CD4-positive, CD25-positive, alpha-beta regulatory T cell (primary cell): ENCODE measurements around the gene IQCH. TPM values are rescaled to one million over a fixed set of nuclear protein-coding genes. Genes with fewer than 3 reads are reported as not detected.

Experiments
- ATAC-seq, 2 donors: fragments of 150-1000 bp; cut with Tn5 transposase; one replicate each; pipeline ENCODE4 v1.10.0; 2021; ENCODE audit warnings: low read depth in 2 of 2, moderate number of reproducible peaks in 2 of 2, moderate library complexity in 1 of 2
- DNase-seq, 3 donors: peaks; one replicate each; pipeline versions ENCODE4 v3.0.0 to v3.0.0-alpha.2; 2012 to 2022; ENCODE audit warnings: mixed read lengths in 1 of 3
- H3K27ac ChIP-seq: one replicate; pipeline ENCODE4 v1.7.0; 2013; ENCODE audit warnings: mild to moderate bottlenecking, low read length; ENCODE audit not compliant: insufficient read depth, poor library complexity, severe bottlenecking
- H3K27me3 ChIP-seq: one replicate; pipeline ENCODE4 v1.7.0; 2013; ENCODE audit warnings: low read length; ENCODE audit not compliant: control insufficient read depth, insufficient read depth
- H3K36me3 ChIP-seq: one replicate; pipeline ENCODE4 v1.7.0; 2013; ENCODE audit warnings: mild to moderate bottlenecking, low read length, moderate library complexity; ENCODE audit not compliant: control insufficient read depth, insufficient read depth
- H3K4me1 ChIP-seq: 2 replicates; pipeline ENCODE4 v1.7.0; 2013; ENCODE audit warnings: mild to moderate bottlenecking, low read length; ENCODE audit not compliant: insufficient read depth, control insufficient read depth, poor library complexity, severe bottlenecking
- H3K4me3 ChIP-seq: one replicate; pipeline ENCODE4 v1.7.0; 2013; ENCODE audit warnings: low read depth, mild to moderate bottlenecking, low read length, moderate library complexity
- H3K9me3 ChIP-seq, 2 experiments: 1 replicate in 1 of 2; 2 replicates in 1 of 2; pipeline ENCODE4 v1.7.0; 2013; ENCODE audit warnings: low read length in 2 of 2, mild to moderate bottlenecking in 1 of 2, moderate library complexity in 1 of 2; ENCODE audit not compliant: control insufficient read depth in 2 of 2
- H3K27ac Mint-ChIP-seq, 3 donors: one replicate each; pipeline ENCODE4 v1.8.0; 2020 to 2022; ENCODE audit warnings: mild to moderate bottlenecking in 3 of 3, mixed read lengths in 3 of 3, moderate library complexity in 2 of 3
- H3K27me3 Mint-ChIP-seq: one replicate; pipeline ENCODE4 v1.8.0; 2022; ENCODE audit warnings: mild to moderate bottlenecking, mixed read lengths
- H3K36me3 Mint-ChIP-seq: one replicate; pipeline ENCODE4 v1.8.0; 2020; ENCODE audit warnings: mixed read lengths
- H3K4me1 Mint-ChIP-seq, 4 donors: one replicate each; pipeline ENCODE4 v1.8.0; 2020 to 2022; ENCODE audit warnings: mixed read lengths in 4 of 4, mild to moderate bottlenecking in 1 of 4
- H3K4me3 Mint-ChIP-seq, 4 donors: one replicate each; pipeline ENCODE4 v1.8.0; 2020 to 2022; ENCODE audit warnings: mild to moderate bottlenecking in 4 of 4, mixed read lengths in 4 of 4, moderate library complexity in 3 of 4
- H3K9me3 Mint-ChIP-seq, 7 donors: one replicate each; pipeline ENCODE4 v1.8.0; 2020 to 2022; ENCODE audit warnings: mixed read lengths in 7 of 7, mild to moderate bottlenecking in 3 of 7, moderate library complexity in 2 of 7
- polyA plus RNA-seq, 4 donors: library from polyadenylated mRNA; unstranded; fragments of 300-500 nt; fragmentation: Illumina TruSeq; gene quantifications; one replicate each; pipeline ENCODE4 v1.2.3, GENCODE V29; 2021
- total RNA-seq: library from RNA; stranded (reverse); gene quantifications from one replicate; pipeline ENCODE4 v1.2.3, GENCODE V29; 2022

IQCH gene
- total and polyA plus RNA-seq, 5 donors from 2014 or later: 0.32 to 0.54 (median 0.38) TPM; not detected in 2

GRCh38 chr15:67266870-67267269 lies 12.3 kb downstream of the IQCH start:
- no peak overlapping the region for H3K27ac ChIP-seq
- no peak overlapping the region for H3K4me3 Mint-ChIP-seq
- no peaks in the 10 kb centered on the region for H3K9me3 ChIP-seq
- no peaks in the 10 kb centered on the region for H3K36me3 Mint-ChIP-seq
- H3K36me3 ChIP-seq: no peaks in the 10 kb centered on the region
- peaks cover 0 to 5% (median 0%) of the 10 kb centered on the region in 7 donors for H3K9me3 Mint-ChIP-seq
- DNase-seq (no peak), ATAC-seq (no peak)
- peaks cover 16% of the 10 kb centered on the region for H3K27me3 Mint-ChIP-seq
- H3K4me1 ChIP-seq: no peaks in the 10 kb centered on the region
- no peaks in the 10 kb centered on the region for H3K27me3 ChIP-seq
- no peak overlapping the region for H3K27ac Mint-ChIP-seq
- no peaks in the 10 kb centered on the region for H3K4me1 Mint-ChIP-seq
- H3K4me3 ChIP-seq: no peak overlapping the region

GRCh38 chr15:67267440-67267839 lies 12.9 kb downstream of the IQCH start:
- peaks cover 0 to 5% (median 0%) of the 10 kb centered on the region in 7 donors for H3K9me3 Mint-ChIP-seq
- H3K4me1 Mint-ChIP-seq: no peaks in the 10 kb centered on the region

GRCh38 chr15:67267951-67268941 lies 13.7 kb downstream of the IQCH start:
- H3K9me3 ChIP-seq: no peaks in the 10 kb centered on the region
- Mint-ChIP-seq H3K36me3 (no peaks in the 10 kb centered on the region), H3K4me3 (no peak overlapping the region), H3K27ac (no peak overlapping the region), H3K4me1 (no peaks in the 10 kb centered on the region), H3K27me3 (peaks cover 24% of the 10 kb centered on the region), H3K9me3 (peaks cover 0 to 5% (median 0%) of the 10 kb centered on the region in 7 donors)
- no peak overlapping the region for H3K27ac ChIP-seq
- DNase-seq: no peak
- H3K4me1 ChIP-seq: no peaks in the 10 kb centered on the region
- H3K4me3 ChIP-seq: no peak overlapping the region
- no peaks in the 10 kb centered on the region for H3K36me3 ChIP-seq
- H3K27me3 ChIP-seq: no peaks in the 10 kb centered on the region
- ATAC-seq: no peak

More at GRCh38 chr15:67267440-67267839, 12.9 kb downstream of the IQCH start:
- Mint-ChIP-seq H3K4me3 (no peak overlapping the region), H3K27me3 (peaks cover 21% of the 10 kb centered on the region), H3K27ac (no peak overlapping the region), H3K36me3 (no peaks in the 10 kb centered on the region)
- Histone ChIP-seq H3K27me3 (no peaks in the 10 kb centered on the region), H3K36me3 (no peaks in the 10 kb centered on the region), H3K27ac (no peak overlapping the region), H3K4me3 (no peak overlapping the region), H3K4me1 (no peaks in the 10 kb centered on the region), H3K9me3 (no peaks in the 10 kb centered on the region)
- DNase-seq: no peak
- no peak for ATAC-seq

GRCh38 chr15:67274236-67274635 lies 19.6 kb downstream of the IQCH start:
- Mint-ChIP-seq H3K4me1 (no peaks in the 10 kb centered on the region), H3K27ac (no peak overlapping the region), H3K36me3 (peaks cover 3% of the 10 kb centered on the region), H3K4me3 (no peak overlapping the region), H3K27me3 (peaks cover 48% of the 10 kb centered on the region), H3K9me3 (peaks cover 0 to 14% (median 10%) of the 10 kb centered on the region in 7 donors)
- DNase-seq (no peak), ATAC-seq (no peak)
- peaks cover 2% of the 10 kb centered on the region for H3K36me3 ChIP-seq
- no peaks in the 10 kb centered on the region for H3K4me1 ChIP-seq
- H3K9me3 ChIP-seq: peaks cover 11 to 16% of the 10 kb centered on the region in 2 experiments
- no peak overlapping the region for H3K4me3 ChIP-seq
- H3K27ac ChIP-seq: no peak overlapping the region
- peaks cover 3% of the 10 kb centered on the region for H3K27me3 ChIP-seq

- H3K27ac ChIP-seq: no peak overlapping the region
- H3K27me3 ChIP-seq: peaks cover 3% of the 10 kb centered on the region
- Mint-ChIP-seq H3K9me3 (peaks cover 0 to 14% (median 8%) of the 10 kb centered on the region in 7 donors), H3K36me3 (peaks cover 3% of the 10 kb centered on the region), H3K4me1 (no peaks in the 10 kb centered on the region), H3K27ac (no peak overlapping the region), H3K27me3 (peaks cover 51% of the 10 kb centered on the region), H3K4me3 (no peak overlapping the region)
- no peaks in the 10 kb centered on the region for H3K4me1 ChIP-seq
- DNase-seq: no peak
- ATAC-seq: no peak
- no peak overlapping the region for H3K4me3 ChIP-seq
- H3K9me3 ChIP-seq: peaks cover 11 to 16% of the 10 kb centered on the region in 2 experiments
- H3K36me3 ChIP-seq: peaks cover 2% of the 10 kb centered on the region
Observed at GRCh38 chr15:67276666-67277065, 22.1 kb downstream of the IQCH start.

- DNase-seq: no peak
- H3K27me3 ChIP-seq: no peaks in the 10 kb centered on the region
- no peak overlapping the region for H3K27ac ChIP-seq
- H3K9me3 ChIP-seq: peaks cover 0 to under 1% of the 10 kb centered on the region in 2 experiments
- H3K4me3 ChIP-seq: no peak overlapping the region
- H3K4me1 ChIP-seq: no peaks in the 10 kb centered on the region
- Mint-ChIP-seq H3K9me3 (peaks cover 0 to 3% (median under 1%) of the 10 kb centered on the region in 7 donors), H3K27ac (no peak overlapping the region), H3K27me3 (peaks cover 34% of the 10 kb centered on the region), H3K4me3 (no peak overlapping the region), H3K4me1 (no peaks in the 10 kb centered on the region), H3K36me3 (peaks cover under 1% of the 10 kb centered on the region)
- no peaks in the 10 kb centered on the region for H3K36me3 ChIP-seq
- ATAC-seq: no peak
Observed at GRCh38 chr15:67280217-67280616, 25.6 kb downstream of the IQCH start.

GRCh38 chr15:67281714-67282113 lies 27.1 kb downstream of the IQCH start:
- H3K36me3 ChIP-seq: no peaks in the 10 kb centered on the region
- ATAC-seq (no peak), DNase-seq (no peak)
- Mint-ChIP-seq H3K4me1 (no peaks in the 10 kb centered on the region), H3K4me3 (no peak overlapping the region), H3K9me3 (peaks cover 0 to 10% (median 2%) of the 10 kb centered on the region in 7 donors), H3K27ac (no peak overlapping the region), H3K36me3 (peaks cover 4% of the 10 kb centered on the region), H3K27me3 (peaks cover 41% of the 10 kb centered on the region)
- H3K27me3 ChIP-seq: no peaks in the 10 kb centered on the region
- H3K4me1 ChIP-seq: no peaks in the 10 kb centered on the region
- no peak overlapping the region for H3K27ac ChIP-seq
- H3K4me3 ChIP-seq: no peak overlapping the region
- H3K9me3 ChIP-seq: peaks cover 0 to 4% of the 10 kb centered on the region in 2 experiments
